Measurements from ENCODE around the gene OR4D9. TPM values are rescaled to one million over a fixed set of nuclear protein-coding genes. Genes with fewer than 3 reads are reported as not detected.

OR4D9 gene
- total RNA-seq, 1 experiment from 2014 or later, result not detected

GRCh38 chr11:59475176-59475575, 36.2 kb upstream of the OR4D9 start:
- ChIA-PET POLR2A (ENCODE audit: unreplicated experiment) (no interaction called here), CTCF (no interaction called here)

GRCh38 chr11:59479906-59480305, 31.4 kb upstream of the OR4D9 start:
- Histone ChIP-seq H3K4me3 (ENCODE audit: low read length) (no peak overlapping the region), H3K4me1 (ENCODE audit: insufficient read depth, low read length) (no peaks in the 10 kb centered on the region), H3K27me3 (ENCODE audit: low read length) (peaks cover 58% of the 10 kb centered on the region), H3K9ac (ENCODE audit: low read length) (no peak overlapping the region), H3K36me3 (ENCODE audit: low read depth, low read length) (no peaks in the 10 kb centered on the region), H3K27ac (ENCODE audit: low read length) (no peak overlapping the region), H3K79me2 (ENCODE audit: low read length) (no peaks in the 10 kb centered on the region), H3K4me2 (ENCODE audit: low read length) (no peak overlapping the region), H2AFZ (ENCODE audit: low read length) (no peak overlapping the region), H3K9me3 (ENCODE audit: low read length) (no peaks in the 10 kb centered on the region), H4K20me1 (ENCODE audit: low read length) (no peaks in the 10 kb centered on the region), H3F3A (ENCODE audit: low read length, unreplicated experiment) (no peaks in the 10 kb centered on the region), H3K9me2 (replicated peaks; ENCODE audit: low read length) (no peaks in the 10 kb centered on the region)
- ChIA-PET CTCF (no interaction called here), POLR2A (ENCODE audit: unreplicated experiment) (no interaction called here)
- ATAC-seq (no peak), DNase-seq (no peak)
- intact Hi-C loops (cut with micrococcal nuclease), result no loop called here
- TF ChIP-seq EZH2 (IDR thresholded peaks at IDR 0.05; ENCODE audit: low read length, unreplicated experiment) (no peak), CTCF (conservative IDR thresholded peaks at IDR 0.05; ENCODE audit: low read depth, low read length) (no peak)
- no TSS peak for BruUV-seq (replicated peaks)

More at GRCh38 chr11:59475176-59475575, 36.2 kb upstream of the OR4D9 start:
- Histone ChIP-seq H3K27me3 (ENCODE audit: low read length) (peaks cover 72% of the 10 kb centered on the region), H2AFZ (ENCODE audit: low read length) (no peak overlapping the region), H3K9me3 (ENCODE audit: low read length) (no peaks in the 10 kb centered on the region), H4K20me1 (ENCODE audit: low read length) (no peaks in the 10 kb centered on the region), H3K4me2 (ENCODE audit: low read length) (no peak overlapping the region), H3K27ac (ENCODE audit: low read length) (no peak overlapping the region), H3K36me3 (ENCODE audit: low read depth, low read length) (no peaks in the 10 kb centered on the region), H3K4me3 (ENCODE audit: low read length) (no peak overlapping the region), H3K9me2 (replicated peaks; ENCODE audit: low read length) (no peaks in the 10 kb centered on the region), H3K9ac (ENCODE audit: low read length) (no peak overlapping the region), H3F3A (ENCODE audit: low read length, unreplicated experiment) (no peaks in the 10 kb centered on the region), H3K4me1 (ENCODE audit: insufficient read depth, low read length) (no peaks in the 10 kb centered on the region), H3K79me2 (ENCODE audit: low read length) (no peaks in the 10 kb centered on the region)
- TF ChIP-seq EZH2phosphoT487 (IDR thresholded peaks at IDR 0.05; ENCODE audit: borderline replicate concordance, low read length), result no peak
- no peak for TF ChIP-seq CTCF (conservative IDR thresholded peaks at IDR 0.05; ENCODE audit: low read depth, low read length)
- no peak for TF ChIP-seq EZH2 (IDR thresholded peaks at IDR 0.05; ENCODE audit: low read length, unreplicated experiment)
- ATAC-seq, result no peak
- DNase-seq, result no peak
- intact Hi-C loops (cut with micrococcal nuclease), result no loop called here
- BruUV-seq (replicated peaks), result no TSS peak

GRCh38 chr11:59480359-59480758, 31.0 kb upstream of the OR4D9 start:
- H3K4me3 ChIP-seq (ENCODE audit: low read length), result no peak overlapping the region
- H3K9me3 ChIP-seq (ENCODE audit: low read length), result no peaks in the 10 kb centered on the region
- TF ChIP-seq CTCF (conservative IDR thresholded peaks at IDR 0.05; ENCODE audit: low read depth, low read length), result no peak
- TF ChIP-seq EZH2phosphoT487 (IDR thresholded peaks at IDR 0.05; ENCODE audit: borderline replicate concordance, low read length), result no peak
- TF ChIP-seq EZH2 (IDR thresholded peaks at IDR 0.05; ENCODE audit: low read length, unreplicated experiment), result no peak
- ATAC-seq (no peak), DNase-seq (no peak)
- intact Hi-C loops (cut with micrococcal nuclease), result no loop called here
- no peaks in the 10 kb centered on the region for H3F3A ChIP-seq (ENCODE audit: low read length, unreplicated experiment)
- POLR2A ChIA-PET (ENCODE audit: unreplicated experiment), result no interaction called here
- H3K79me2 ChIP-seq (ENCODE audit: low read length), result no peaks in the 10 kb centered on the region
- no peak overlapping the region for H3K4me2 ChIP-seq (ENCODE audit: low read length)
- H3K4me1 ChIP-seq (ENCODE audit: insufficient read depth, low read length), result no peaks in the 10 kb centered on the region
- H3K9me2 ChIP-seq (replicated peaks; ENCODE audit: low read length), result no peaks in the 10 kb centered on the region
- H4K20me1 ChIP-seq (ENCODE audit: low read length), result no peaks in the 10 kb centered on the region
- BruUV-seq (replicated peaks), result no TSS peak
- no peak overlapping the region for H3K9ac ChIP-seq (ENCODE audit: low read length)
- H3K36me3 ChIP-seq (ENCODE audit: low read depth, low read length), result no peaks in the 10 kb centered on the region
- no peak overlapping the region for H3K27ac ChIP-seq (ENCODE audit: low read length)
- no peak overlapping the region for H2AFZ ChIP-seq (ENCODE audit: low read length)
- CTCF ChIA-PET, result no interaction called here
- peaks cover 60% of the 10 kb centered on the region for H3K27me3 ChIP-seq (ENCODE audit: low read length)

Data from PC-3 (cell line).